SKM-1 (cell line): Measurements from ENCODE around the gene ZNF74.
"Not testable (repeated sequence)": the region's sequence is repeated elsewhere in the genome, so short reads cannot be mapped to it uniquely, and the experiment has no call there.

ENCODE experiments used
- DNase-seq: peaks from one replicate; lab custom pipeline; 2025; ENCODE audit not compliant: unreplicated experiment; lab: John Stamatoyannopoulos, UW

ZNF74 gene

DNA sequence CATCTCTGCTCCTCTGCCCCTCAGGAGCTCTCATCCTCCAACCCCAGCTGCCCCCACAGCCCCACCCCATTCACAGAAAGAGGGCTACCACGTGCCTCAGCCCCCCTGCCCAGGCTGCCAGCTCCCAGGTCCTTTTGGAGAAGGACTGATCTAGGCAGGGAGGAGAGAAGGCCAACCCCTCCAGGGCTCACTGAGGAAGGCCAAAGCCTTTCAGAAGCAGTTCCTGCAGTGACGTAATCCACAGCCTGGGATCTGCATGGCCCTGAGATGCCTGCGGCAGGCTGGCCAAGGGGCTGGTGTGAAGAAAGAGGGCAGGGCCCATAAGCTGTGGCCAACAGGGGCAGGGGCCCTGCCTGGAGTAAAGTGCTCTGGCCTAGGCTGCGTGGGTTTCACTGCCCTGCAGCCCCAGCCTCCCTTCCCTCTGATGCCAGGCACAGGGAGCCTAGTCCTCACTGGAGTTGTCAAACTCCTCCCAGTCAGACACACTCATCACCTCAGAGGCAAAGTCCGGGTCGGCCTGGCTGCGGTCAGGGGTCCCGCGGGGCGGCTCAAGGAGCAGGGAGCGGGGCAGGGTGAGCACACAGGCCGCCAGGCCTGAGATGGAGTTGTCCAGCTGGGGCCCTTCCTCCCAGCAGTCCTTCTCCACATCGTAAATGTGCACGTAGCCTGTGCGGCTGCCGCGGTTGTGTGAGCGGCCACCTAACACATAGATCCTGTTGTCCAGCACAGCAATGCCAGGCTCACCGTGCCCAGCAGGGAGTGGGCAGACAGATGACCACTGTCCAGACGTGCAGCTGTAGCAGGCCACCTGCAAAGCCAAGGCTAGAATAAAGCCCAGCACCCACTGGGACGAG is 47.9 kb downstream of the ZNF74 start:
- no peak for DNase-seq

DNA sequence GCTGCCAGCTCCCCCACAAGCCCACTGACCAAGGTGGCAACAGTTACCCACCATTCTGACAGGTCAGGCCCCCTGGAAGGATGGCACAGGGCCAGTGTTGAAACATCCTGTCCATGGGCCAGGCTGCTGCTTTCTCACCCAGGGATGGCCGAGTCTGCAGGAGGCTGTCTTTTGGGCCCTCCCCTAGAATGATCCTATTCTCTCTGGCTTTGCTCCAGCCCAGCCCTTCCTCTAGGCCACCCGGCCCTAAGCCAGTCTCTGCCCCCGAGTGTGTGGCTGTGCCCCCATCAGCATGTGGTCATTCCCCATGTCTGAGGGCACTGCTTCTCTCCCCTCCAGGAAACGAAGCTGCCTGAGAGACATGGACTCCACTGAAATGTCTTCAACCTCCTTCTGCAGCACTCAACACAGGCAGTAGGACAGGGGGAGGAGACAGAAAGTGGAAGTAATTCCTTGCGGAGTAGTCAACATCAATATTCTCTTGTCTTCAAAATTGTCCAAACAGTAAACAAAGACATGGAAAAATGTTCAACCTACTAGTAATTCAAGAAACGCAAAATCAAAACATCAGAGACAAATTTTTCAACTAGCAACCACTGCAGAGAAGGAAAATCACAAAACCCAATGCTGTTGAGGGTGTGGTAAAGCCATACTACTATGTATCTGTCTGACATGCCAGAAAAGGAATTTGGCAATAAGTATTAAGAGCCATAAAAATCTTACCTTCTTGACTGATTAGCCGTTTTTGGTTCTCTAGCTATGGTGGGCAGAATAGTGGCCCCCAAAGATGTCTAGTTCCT is 48.7 kb downstream of the ZNF74 start:
- DNase-seq, result no peak

- DNase-seq, result no peak
Measured at GRCh38 chr22:20444325-20444724, 50.4 kb downstream of the ZNF74 start.

- DNase-seq, result no peak
Measured at GRCh38 chr22:20446383-20446970, 52.5 kb downstream of the ZNF74 start.

- DNase-seq, result no peak
Measured at GRCh38 chr22:20448630-20449029, 54.7 kb downstream of the ZNF74 start.

- DNase-seq, result no peak
Measured at GRCh38 chr22:20449819-20450550, 56.0 kb downstream of the ZNF74 start.

DNA sequence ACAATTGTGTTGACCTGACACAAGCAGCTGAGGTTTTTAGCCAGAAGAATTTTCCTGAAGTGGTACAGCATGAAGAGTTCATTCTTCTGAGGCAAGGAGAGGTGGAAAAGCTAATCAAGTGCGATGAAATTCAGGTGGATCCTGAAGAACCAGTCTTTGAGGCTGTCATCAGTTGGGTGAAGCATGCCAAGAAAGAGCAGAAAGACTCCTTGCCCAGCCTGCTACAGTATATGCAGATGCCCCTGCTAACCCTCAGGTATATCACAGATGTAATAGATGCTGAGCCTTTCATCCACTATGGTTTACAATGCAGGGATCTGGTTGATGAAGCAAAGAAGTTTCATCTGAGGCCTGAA is 56.6 kb downstream of the ZNF74 start:
- DNase-seq, result no peak

DNA sequence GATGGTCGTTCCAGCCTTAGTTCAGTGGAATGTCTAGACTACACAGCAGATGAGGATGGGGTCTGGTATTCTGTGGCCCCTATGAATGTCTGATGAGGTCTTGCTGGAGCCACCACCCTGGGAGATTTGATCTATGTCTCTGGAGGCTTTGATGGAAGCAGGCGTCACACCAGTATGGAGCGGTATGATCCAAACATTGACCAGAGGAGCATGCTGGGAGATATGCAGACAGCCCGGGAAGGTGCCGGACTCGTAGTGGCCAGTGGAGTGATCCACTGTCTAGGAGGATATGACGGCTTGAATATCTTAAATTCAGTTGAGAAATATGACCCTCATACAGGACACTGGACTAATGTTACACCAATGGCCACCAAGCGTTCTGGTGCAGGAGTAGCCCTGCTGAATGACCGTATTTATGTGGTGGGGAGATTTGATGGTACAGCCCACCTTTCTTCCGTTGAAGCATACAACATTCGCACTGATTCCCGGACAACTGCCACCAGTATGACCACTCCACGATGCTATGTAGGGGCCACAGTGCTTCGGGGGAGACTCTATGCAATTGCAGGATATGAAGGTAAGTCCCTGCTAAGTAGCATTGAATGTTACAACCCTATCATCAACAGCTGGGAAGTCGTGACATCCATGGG is 57.3 kb downstream of the ZNF74 start:
- not testable (repeated sequence) for DNase-seq

DNA sequence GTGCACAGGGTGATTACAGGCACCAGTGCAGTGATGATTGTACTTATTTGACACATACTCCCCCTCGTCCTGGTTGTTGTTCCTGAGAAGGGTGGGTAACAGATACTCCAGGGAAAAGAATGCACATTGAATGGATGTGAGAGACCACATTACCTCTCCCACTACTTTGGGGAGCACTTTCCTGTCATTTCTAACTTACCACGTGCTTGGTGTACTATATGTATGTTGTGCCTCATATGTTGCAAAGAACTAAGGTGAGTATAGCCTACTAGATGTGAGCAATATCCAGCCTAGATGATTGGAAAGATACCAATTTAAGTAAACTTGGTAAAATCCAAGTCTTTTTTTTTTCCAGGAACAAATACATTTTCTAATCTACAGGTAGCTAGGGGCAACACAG is 58.0 kb downstream of the ZNF74 start:
- no peak for DNase-seq

GRCh38 chr22:20453222-20453621 is 59.3 kb downstream of the ZNF74 start:
- DNase-seq, result no peak

DNA sequence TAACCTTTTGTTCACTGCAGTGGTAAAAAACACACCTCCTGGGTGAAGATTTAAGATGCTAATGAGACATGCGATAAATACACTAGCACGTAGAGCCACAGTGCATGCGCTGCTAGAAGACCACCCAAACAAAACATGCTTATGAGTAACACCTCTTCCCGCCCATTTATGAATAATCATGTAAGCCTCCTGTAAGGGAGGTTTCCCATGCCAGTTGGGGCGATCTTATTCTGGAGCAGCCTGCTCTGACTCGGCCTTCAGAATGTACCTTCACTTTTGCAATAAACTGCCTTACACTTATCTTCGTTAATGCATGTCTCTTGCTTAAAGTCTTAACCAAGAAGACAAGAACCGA is 61.7 kb downstream of the ZNF74 start:
- DNase-seq, result no peak

- peak; percentile 77 for DNase-seq
Measured at GRCh38 chr22:20456064-20456721, 62.2 kb downstream of the ZNF74 start.

DNA sequence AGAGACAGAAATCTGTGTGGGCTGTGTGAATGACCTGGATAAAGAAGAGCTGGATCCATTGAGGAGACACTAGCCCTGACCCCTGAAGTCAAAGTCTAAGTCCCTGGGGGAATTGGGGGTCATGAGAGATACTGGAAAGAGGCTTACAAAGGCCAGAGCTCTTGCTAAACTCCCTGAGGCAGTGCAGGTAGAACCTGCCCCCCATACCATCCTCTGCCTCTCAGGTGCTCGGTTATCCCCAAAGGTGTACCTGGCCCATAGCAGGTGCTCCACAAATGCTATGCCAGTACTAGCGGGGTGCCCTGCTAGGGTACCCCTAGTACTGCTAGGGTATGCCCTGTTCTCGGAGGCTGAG is 62.7 kb downstream of the ZNF74 start:
- DNase-seq, result no peak

- no peak for DNase-seq
Measured at GRCh38 chr22:20457506-20458240, 63.7 kb downstream of the ZNF74 start.
